Panc1 (cell line): ENCODE measurements around the gene DLGAP4. TPM values are rescaled to one million over a fixed set of nuclear protein-coding genes. Genes with fewer than 3 reads are reported as not detected.
"Not testable (repeated sequence)": the region's sequence is repeated elsewhere in the genome, so short reads cannot be mapped to it uniquely, and the experiment has no call there.

ENCODE experiments used
- ATAC-seq: fragments of 200-7000 bp; cut with Tn5 transposase; 2 replicates; pipeline ENCODE4 v1.9.1; 2020; ENCODE audit warnings: mild to moderate bottlenecking, moderate library complexity
- BruUV-seq: library from RNA; stranded (reverse); fragments of 400-500 nt; replicated peaks from 2 replicates; lab custom pipeline; 2021; lab: Mats Ljungman, UMichigan
- CTCF ChIA-PET: fragments of 300-600 bp; sonication (Branson Sonifier 250); formaldehyde crosslinking; loops from one replicate; lab custom pipeline; 2022; ENCODE audit warnings: antibody characterized with exemption; lab: Charles Lee
- POLR2A ChIA-PET: fragments of 300-600 bp; sonication (Branson Sonifier 250); formaldehyde crosslinking; loops from one replicate; lab custom pipeline; 2022; ENCODE audit warnings: antibody characterized with exemption; lab: Charles Lee
- DNase-seq: peaks from one replicate; pipeline ENCODE4 v3.0.0-alpha.2; 2010; ENCODE audit warnings: low read depth, low spot score
- H3K27ac ChIP-seq: 2 replicates; pipeline ENCODE4 v1.5.1; 2011; ENCODE audit warnings: mild to moderate bottlenecking, low read length, inconsistent platforms
- H3K27me3 ChIP-seq: fragments of 200-500 bp; sonication (Bioruptor generic); 2 replicates; pipeline ENCODE4 v1.6.0; 2014; ENCODE audit warnings: low read length, inconsistent platforms; ENCODE audit not compliant: control insufficient read depth, insufficient read depth
- H3K36me3 ChIP-seq: fragments of 200-500 bp; sonication (Bioruptor generic); 2 replicates; pipeline ENCODE4 v1.5.1; 2014; ENCODE audit warnings: inconsistent platforms, mild to moderate bottlenecking, low read length, moderate library complexity; ENCODE audit not compliant: control insufficient read depth, insufficient read depth
- H3K4me1 ChIP-seq: 2 replicates; pipeline ENCODE4 v1.5.1; 2011; ENCODE audit warnings: inconsistent platforms, mild to moderate bottlenecking, low read length, moderate library complexity; ENCODE audit not compliant: control insufficient read depth, insufficient read depth
- H3K4me3 ChIP-seq, 2 experiments: 2 replicates each; pipeline ENCODE4 v1.5.1; 2011 to 2012; ENCODE audit warnings: low read depth in 2 of 2, low read length in 2 of 2, mild to moderate bottlenecking in 2 of 2, inconsistent platforms in 1 of 2, moderate library complexity in 1 of 2
- H3K9me3 ChIP-seq: fragments of 200-500 bp; sonication (Bioruptor generic); 2 replicates; pipeline ENCODE4 v1.5.1; 2014; ENCODE audit warnings: low read depth, mild to moderate bottlenecking, inconsistent platforms, low read length, moderate library complexity; ENCODE audit not compliant: control insufficient read depth, insufficient read depth
- CTCF ChIP-seq: fragments of 450-650 bp; IDR thresholded peaks from 2 replicates; pipeline ENCODE4 v1.5.1; 2017; ENCODE audit warnings: mild to moderate bottlenecking
- POLR2AphosphoS5 ChIP-seq: IDR thresholded peaks from 2 replicates; pipeline ENCODE4 v1.6.1; 2012; ENCODE audit warnings: mild to moderate bottlenecking, low read depth, low read length, moderate library complexity
- REST ChIP-seq, 2 experiments: IDR thresholded peaks; 2 replicates each; pipeline ENCODE4 v1.6.1; 2011 to 2012; ENCODE audit warnings: low read depth in 2 of 2, control low read depth in 1 of 2, low read length in 1 of 2, mild to moderate bottlenecking in 1 of 2, moderate library complexity in 1 of 2; ENCODE audit not compliant: insufficient read depth in 1 of 2
- SIN3A ChIP-seq: IDR thresholded peaks from 2 replicates; pipeline ENCODE4 v1.6.1; 2012; ENCODE audit warnings: low read depth, mild to moderate bottlenecking, low read length, moderate library complexity, borderline replicate concordance; ENCODE audit not compliant: insufficient read depth
- TCF7L2 ChIP-seq: IDR thresholded peaks from 2 replicates; pipeline ENCODE4 v1.6.1; 2011; ENCODE audit warnings: mild to moderate bottlenecking, low read depth, low read length, inconsistent platforms
- in situ Hi-C: cut with HindIII; loops from 2 replicates; pipeline ENCODE4 v1.10.0; 2016; ENCODE audit warnings: low sequenced_read_pairs, low pct_unique_long_range_greater_than_20kb
- intact Hi-C: fragments of 100-400 bp; cut with micrococcal nuclease; formaldehyde crosslinking; loops from one replicate; pipeline ENCODE4 v1.10.0; 2022; ENCODE audit not compliant: unreplicated experiment
- total RNA-seq: library from RNA; stranded (reverse); gene quantifications from one replicate; pipeline ENCODE4 v1.2.1, GENCODE V29; 2021; ENCODE audit not compliant: unreplicated experiment

Gene DLGAP4
- total RNA-seq, 1 experiment from 2014 or later, result 52.5 TPM

- ATAC-seq (no peak), DNase-seq (no peak)
- H3K4me3 ChIP-seq, result no peak overlapping the region
- in situ Hi-C loops (no loop called here), intact Hi-C loops (no loop called here)
- H3K9me3 ChIP-seq, result no peaks in the 10 kb centered on the region
- ChIA-PET CTCF (no interaction called here), POLR2A (interaction anchor here (0.7 kb wide), 1 partner anchor 15 kb away, joined by 5 read pairs; no protein-coding TSS in a partner anchor)
- BruUV-seq, result no TSS peak
- TF ChIP-seq REST (IDR thresholded peaks at IDR 0.05; ENCODE audit: insufficient read depth in 1 of 2, low read depth in 2 of 2, low read length in 1 of 2) (no peak), CTCF (no peak), POLR2AphosphoS5 (no peak), TCF7L2 (no peak), SIN3A (no peak)
- no peaks in the 10 kb centered on the region for H3K27me3 ChIP-seq
- no peak overlapping the region for H3K27ac ChIP-seq
- no peaks in the 10 kb centered on the region for H3K4me1 ChIP-seq
- H3K36me3 ChIP-seq, result 0 out of 2 replicates have a peak, but pooled peaks cover 2% of the 10 kb centered on the region
These were observed 213.8 kb downstream of the DLGAP4 start for GRCh38 chr20:36519944-36520343.

- DNase-seq (no peak), ATAC-seq (no peak)
- in situ Hi-C loops, result no loop called here
- ChIA-PET CTCF (no interaction called here), POLR2A (interaction anchor here (0.7 kb wide), 1 partner anchor 267 kb away, joined by 4 read pairs; no protein-coding TSS in a partner anchor)
- no peaks in the 10 kb centered on the region for H3K27me3 ChIP-seq
- no peaks in the 10 kb centered on the region for H3K9me3 ChIP-seq
- no TSS peak for BruUV-seq
- H3K4me3 ChIP-seq, result no peak overlapping the region
- no peaks in the 10 kb centered on the region for H3K4me1 ChIP-seq
- intact Hi-C loops, result no loop called here
- H3K36me3 ChIP-seq, result 0 out of 2 replicates have a peak, but pooled peaks cover 2% of the 10 kb centered on the region
- TF ChIP-seq REST (IDR thresholded peaks at IDR 0.05; ENCODE audit: insufficient read depth in 1 of 2, low read depth in 2 of 2, low read length in 1 of 2), result no peak
- TF ChIP-seq POLR2AphosphoS5, result no peak
- no peak for TF ChIP-seq SIN3A
- no peak for TF ChIP-seq CTCF
- TF ChIP-seq TCF7L2, result no peak
- H3K27ac ChIP-seq, result no peak overlapping the region
These were observed 215.4 kb downstream of the DLGAP4 start for GRCh38 chr20:36521526-36521925.

GRCh38 chr20:36522412-36522811 lies 216.3 kb downstream of the DLGAP4 start:
- not testable (repeated sequence) for DNase-seq, BruUV-seq

More at GRCh38 chr20:36522412-36522811, 216.3 kb downstream of the DLGAP4 start:
- H3K4me3 ChIP-seq, CTCF ChIA-PET, POLR2A ChIA-PET, H3K27ac ChIP-seq, H3K36me3 ChIP-seq, H3K9me3 ChIP-seq, H3K27me3 ChIP-seq, ATAC-seq, H3K4me1 ChIP-seq, intact Hi-C loops, in situ Hi-C loops: not testable (repeated sequence)
